PC-3 (cell line): ENCODE results near the gene MID1IP1.

Experiments
- EZH2phosphoT487 ChIP-seq: fragments of 300-600 bp; sonication (generic); IDR thresholded peaks from 2 replicates; pipeline ENCODE4 v1.6.1; 2018; ENCODE audit warnings: mild to moderate bottlenecking, antibody characterized with exemption, low read length, borderline replicate concordance
- TF ChIP-seq, protein P1 (sequence below): fragments of 300-600 bp; sonication (generic); conservative IDR thresholded peaks from 2 replicates; pipeline ENCODE4 v1.5.1; 2017; ENCODE audit warnings: antibody characterized with exemption, low read depth, mild to moderate bottlenecking, low read length

DNA sequence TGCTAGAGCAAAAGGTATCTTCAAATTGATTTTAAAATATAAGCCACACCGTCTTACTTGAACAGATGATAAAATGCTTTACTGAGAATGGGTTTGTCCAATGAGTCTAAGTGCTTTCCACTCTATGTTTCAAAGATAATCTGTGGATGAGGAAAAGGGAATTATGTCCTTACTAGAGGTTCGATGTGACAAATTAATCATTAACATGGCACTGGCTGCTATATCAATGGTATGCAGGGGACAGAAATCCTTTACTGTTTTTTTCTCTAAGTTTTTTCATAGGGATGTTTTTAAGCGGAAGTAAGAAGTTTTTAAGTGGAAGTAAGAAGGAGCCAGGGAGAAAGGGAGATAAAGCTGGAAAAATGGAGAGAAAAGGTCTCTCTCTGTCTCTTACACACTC is 38.0 kb downstream of the MID1IP1 start:
- TF ChIP-seq, protein P1, sequence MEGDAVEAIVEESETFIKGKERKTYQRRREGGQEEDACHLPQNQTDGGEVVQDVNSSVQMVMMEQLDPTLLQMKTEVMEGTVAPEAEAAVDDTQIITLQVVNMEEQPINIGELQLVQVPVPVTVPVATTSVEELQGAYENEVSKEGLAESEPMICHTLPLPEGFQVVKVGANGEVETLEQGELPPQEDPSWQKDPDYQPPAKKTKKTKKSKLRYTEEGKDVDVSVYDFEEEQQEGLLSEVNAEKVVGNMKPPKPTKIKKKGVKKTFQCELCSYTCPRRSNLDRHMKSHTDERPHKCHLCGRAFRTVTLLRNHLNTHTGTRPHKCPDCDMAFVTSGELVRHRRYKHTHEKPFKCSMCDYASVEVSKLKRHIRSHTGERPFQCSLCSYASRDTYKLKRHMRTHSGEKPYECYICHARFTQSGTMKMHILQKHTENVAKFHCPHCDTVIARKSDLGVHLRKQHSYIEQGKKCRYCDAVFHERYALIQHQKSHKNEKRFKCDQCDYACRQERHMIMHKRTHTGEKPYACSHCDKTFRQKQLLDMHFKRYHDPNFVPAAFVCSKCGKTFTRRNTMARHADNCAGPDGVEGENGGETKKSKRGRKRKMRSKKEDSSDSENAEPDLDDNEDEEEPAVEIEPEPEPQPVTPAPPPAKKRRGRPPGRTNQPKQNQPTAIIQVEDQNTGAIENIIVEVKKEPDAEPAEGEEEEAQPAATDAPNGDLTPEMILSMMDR = no peak
- TF ChIP-seq EZH2phosphoT487 = no peak
